Epithelial cell of prostate (primary cell): ENCODE data around the gene ST6GALNAC5.
A peak's percentile ranks its signal among the peaks of the same experiment; 100 is the strongest.
"Not testable (repeated sequence)": the region's sequence is repeated elsewhere in the genome, so short reads cannot be mapped to it uniquely, and the experiment has no call there.

Source experiments
- DNase-seq: peaks from one replicate; pipeline ENCODE4 v3.0.0-alpha.2; 2011; ENCODE audit warnings: low read depth, low spot score
- H3K27ac ChIP-seq: fragments of 450-650 bp; 2 replicates; pipeline ENCODE4 v1.5.1; 2017; ENCODE audit warnings: mild to moderate bottlenecking

Gene ST6GALNAC5

GRCh38 chr1:76865696-76866286, 1.5 kb upstream of the ST6GALNAC5 start:
- DNase-seq: no peak
- no peak overlapping the region for H3K27ac ChIP-seq

DNA sequence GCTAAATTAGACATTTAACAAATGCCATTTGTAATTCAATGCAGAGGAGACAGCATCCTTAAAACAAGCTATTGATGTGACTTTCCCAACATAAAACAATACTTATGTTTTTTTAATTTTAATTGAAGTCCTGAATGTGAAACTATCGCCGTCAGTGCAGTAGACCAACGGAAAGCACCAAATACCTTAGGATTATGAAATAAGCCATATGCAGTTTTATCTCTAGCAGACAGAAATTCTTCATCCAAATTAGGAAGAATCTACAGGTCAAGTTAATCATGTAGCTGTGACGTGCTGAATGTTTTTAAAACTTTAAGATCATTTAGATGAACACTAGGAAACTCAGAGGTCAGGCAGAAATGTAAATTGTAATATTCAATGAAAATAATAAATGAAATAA, 714 bp upstream of the ST6GALNAC5 start:
- H3K27ac ChIP-seq: no peak overlapping the region
- DNase-seq: no peak

DNA sequence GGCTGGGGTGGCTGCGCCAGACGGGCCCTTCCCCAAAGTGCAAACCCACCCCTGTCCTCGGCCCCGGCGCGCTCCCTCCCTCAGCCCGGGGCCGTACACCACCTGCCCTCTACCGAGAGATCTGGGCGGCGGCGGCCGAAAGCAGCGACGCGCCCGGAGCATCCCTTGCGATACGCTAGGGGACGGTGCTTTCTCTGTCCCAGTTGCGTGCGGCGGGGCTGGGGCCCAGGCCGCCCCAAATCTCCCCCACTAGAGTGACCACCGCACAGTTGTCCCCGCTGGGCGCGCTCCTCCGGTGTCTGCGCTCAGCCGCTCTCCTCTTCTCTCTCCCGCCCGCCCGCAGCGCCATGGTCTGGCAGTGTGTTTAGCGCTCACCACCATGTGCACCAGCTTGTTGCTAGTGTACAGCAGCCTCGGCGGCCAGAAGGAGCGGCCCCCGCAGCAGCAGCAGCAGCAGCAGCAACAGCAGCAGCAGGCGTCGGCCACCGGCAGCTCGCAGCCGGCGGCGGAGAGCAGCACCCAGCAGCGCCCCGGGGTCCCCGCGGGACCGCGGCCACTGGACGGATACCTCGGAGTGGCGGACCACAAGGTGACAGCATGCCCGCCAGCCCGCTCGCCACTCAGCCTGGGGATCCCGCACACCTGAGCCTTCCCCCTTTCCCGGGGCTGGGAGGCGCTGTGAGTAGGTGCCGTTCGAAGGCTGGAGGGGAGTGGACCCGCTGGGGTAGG, 1.0 kb downstream of the ST6GALNAC5 start:
- H3K27ac ChIP-seq: no peak overlapping the region
- DNase-seq: no peak

- no peak overlapping the region for H3K27ac ChIP-seq
- no peak for DNase-seq
These were observed 1.6 kb downstream of the ST6GALNAC5 start for GRCh38 chr1:76868916-76869315.

DNA sequence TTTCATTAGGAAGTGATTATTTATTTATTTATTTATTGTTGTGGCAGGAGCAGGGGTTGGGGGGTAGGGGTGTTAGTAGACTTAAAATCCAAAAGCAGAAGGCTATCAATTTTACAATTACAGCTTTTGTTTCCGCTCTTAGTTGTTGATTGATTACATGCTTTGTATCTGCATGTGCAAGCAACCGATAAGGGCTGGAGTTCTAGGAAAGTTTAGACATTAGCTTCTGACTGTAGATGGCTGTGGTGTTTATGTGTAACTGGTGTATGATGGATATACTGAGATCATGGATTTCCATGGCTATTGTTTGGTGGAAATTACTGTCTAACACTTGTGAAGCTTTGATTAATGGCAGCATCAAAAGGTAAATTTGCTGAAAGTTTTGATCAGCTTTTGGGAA, 2.8 kb downstream of the ST6GALNAC5 start:
- no peak for DNase-seq
- no peak overlapping the region for H3K27ac ChIP-seq

DNA sequence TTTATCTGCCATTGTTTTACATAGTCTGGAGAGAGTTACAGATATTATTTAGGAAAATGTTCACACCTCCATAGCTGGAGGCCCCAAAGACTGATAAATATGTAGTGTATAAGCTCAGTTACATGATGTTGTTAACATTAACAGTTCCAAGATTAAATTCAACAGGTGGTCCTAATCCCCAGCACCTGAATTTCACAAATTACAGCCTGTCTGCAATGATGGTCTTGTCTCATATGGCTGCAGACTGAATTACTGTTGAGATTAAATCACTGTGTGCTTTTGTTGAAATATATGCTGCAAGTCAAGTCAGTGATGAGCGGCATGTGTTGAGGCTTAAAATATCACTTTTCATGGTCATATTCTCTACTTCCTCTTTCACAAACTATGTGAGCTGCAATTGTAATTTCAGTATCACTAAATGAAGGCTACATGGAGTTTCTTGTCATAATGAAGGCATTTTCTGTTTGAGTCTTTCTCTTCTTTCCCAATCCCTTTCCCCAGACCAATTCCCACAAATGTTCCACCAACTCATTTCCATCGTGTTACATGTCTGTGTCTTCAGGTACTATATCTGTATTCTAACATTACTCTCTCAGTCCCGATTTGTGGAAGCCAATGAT, 4.2 kb downstream of the ST6GALNAC5 start:
- no peak overlapping the region for H3K27ac ChIP-seq
- DNase-seq: no peak

GRCh38 chr1:76872944-76873343, 5.7 kb downstream of the ST6GALNAC5 start:
- no peak overlapping the region for H3K27ac ChIP-seq
- DNase-seq: no peak

DNA sequence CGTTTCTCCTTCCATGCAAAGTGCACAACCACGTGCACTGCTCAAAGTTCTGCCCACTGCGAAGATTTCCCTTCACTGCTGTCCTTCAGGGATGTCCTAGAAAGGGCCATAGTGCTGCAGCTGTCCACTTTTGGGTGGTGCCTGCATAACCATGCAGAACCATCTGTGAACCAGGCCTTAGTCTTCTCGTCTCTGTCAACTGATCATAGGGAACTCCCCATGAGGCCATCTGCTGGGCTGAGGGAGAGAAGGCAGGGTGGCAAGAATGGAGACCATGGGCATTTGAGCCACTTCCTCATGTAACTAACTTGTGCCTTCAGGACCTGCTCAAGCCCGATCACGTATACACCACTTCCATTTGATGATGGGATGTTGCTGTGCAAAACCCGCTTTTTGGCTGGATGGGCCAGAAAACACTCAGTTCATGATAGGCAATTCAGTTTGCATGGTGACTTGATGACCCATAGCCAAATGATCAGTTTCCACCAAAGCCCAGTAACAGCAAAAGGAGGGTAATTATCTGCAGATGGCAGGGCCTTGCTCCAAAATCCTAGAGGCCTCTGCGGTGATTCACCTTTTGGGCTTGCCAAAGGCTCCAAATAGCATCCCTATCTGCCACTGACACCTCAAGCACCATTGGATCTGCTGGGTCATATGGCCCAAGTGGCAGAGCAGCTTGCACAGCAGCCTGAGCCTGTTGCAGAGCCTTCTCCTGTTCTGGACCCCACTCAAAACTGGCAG, 9.5 kb downstream of the ST6GALNAC5 start:
- H3K27ac ChIP-seq: no peak overlapping the region
- DNase-seq: no peak

DNA sequence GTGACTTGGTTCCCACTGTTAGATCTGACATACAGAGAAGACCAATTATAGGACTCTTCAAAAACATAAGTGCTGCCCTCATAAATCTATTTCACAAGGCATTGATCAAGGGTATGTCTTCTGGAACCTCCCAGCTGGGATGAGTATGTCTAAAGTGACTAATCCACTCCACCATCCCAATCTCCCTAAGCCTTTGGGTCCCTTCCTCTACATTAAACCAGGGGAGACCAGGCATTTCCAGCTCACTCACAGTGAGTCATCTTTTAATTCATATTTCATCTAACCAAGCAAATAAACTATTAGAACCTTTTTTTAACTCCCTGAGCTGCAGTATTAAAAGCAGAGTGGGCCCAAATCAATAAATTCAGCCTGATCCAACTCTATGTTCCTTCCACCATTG, 11.7 kb downstream of the ST6GALNAC5 start:
- DNase-seq, H3K27ac ChIP-seq: not testable (repeated sequence)

- H3K27ac ChIP-seq: no peak overlapping the region
- no peak for DNase-seq
These were observed 14.5 kb downstream of the ST6GALNAC5 start for GRCh38 chr1:76881762-76882161.

- no peak for DNase-seq
- no peak overlapping the region for H3K27ac ChIP-seq
These were observed 24.8 kb downstream of the ST6GALNAC5 start for GRCh38 chr1:76891931-76892622.

DNA sequence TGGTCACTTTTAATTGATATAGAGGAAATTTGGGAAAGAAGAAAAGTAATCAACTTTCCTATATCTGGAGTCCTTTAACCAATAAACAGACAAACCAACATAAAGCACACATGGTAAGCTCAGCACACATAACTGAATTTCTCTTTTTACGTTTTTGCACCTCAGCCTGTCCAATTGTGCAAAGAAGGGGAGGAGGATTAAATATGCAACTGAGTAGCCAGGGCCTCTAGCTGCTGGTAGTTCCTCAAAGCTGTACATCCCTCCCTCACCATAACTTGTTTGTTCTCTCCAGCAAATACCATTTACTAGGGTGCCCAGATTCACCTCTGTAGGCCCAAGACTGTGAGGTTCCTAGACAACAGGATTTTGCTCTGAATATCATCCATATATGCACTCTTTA, 25.4 kb downstream of the ST6GALNAC5 start:
- H3K27ac ChIP-seq: no peak overlapping the region

DNA sequence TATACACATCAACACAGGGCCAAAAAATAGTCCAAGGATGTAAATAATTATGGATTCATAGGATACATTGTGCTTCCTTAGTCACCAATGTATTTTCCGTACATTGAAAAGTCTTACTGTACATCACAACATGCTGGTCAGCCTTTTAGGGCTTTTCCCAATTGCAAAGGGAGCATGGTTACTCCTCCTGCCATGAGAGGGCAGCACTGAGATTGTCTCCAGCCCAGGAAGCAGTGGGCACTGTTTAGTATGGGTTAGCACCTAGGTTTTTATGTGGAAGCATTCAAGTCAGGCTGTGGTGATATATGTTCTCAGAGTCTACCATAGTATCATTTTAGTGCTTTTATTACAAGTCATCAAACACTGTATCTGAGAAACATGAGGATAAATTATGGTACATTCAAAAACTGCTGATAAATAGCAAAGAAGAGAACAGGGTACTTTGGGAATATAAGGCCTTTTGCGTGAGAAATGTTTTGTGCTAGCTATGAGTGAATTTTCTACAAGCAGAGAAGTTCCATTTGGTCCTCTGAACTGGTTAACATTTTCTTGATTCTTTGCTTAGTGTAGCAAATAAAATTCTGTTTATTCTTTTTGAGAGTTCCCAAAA, 34.0 kb downstream of the ST6GALNAC5 start:
- DNase-seq: peak; percentile 10

More for the DNA sequence above, 25.4 kb downstream of the ST6GALNAC5 start:
- no peak for DNase-seq

GRCh38 chr1:76905876-76906595, 38.8 kb downstream of the ST6GALNAC5 start:
- H3K27ac ChIP-seq: no peak overlapping the region
- no peak for DNase-seq

More for the DNA sequence above, 34.0 kb downstream of the ST6GALNAC5 start:
- no peak overlapping the region for H3K27ac ChIP-seq

GRCh38 chr1:76909311-76909710, 42.0 kb downstream of the ST6GALNAC5 start:
- H3K27ac ChIP-seq: no peak overlapping the region
- no peak for DNase-seq

DNA sequence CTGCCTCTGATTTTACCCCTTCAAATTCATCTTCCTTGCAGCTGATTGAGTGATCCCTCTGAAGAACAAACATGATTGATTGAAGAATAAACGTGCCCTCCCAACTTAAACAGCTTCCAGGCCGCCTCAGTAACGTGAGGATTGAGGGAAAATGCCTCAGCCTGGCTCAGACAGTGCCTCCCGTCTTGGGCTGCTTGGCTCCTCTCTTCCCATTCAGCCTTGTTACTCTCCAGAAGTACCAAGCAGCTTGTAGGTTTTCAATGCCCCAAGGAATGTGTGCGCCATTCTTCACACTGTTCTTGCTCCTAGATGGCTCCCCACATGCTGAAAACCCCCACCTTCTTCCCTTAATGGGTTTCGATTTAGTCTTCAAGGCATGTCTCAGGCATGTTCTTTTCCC, 51.8 kb downstream of the ST6GALNAC5 start:
- H3K27ac ChIP-seq: no peak overlapping the region
- no peak for DNase-seq

DNA sequence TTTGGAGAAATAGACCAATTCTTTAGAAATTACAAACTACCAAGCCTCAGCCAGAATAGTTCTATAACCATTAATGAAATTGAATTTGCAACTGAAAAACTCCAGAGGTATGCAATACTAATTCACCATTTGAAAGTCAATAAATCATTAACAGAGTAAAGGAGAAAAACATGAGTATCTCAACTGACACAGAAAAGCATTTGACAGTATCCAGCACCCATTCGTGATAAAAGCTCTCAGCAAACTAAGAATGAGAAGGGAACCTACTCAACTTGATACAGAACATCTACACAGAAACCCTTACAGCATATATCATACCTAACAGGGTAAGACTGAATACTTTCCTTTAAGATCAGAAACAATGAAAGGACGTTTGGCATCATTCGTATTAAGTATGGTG, 54.3 kb downstream of the ST6GALNAC5 start:
- no peak for DNase-seq
- no peak overlapping the region for H3K27ac ChIP-seq

GRCh38 chr1:76925825-76926224, 58.5 kb downstream of the ST6GALNAC5 start:
- no peak for DNase-seq
- no peak overlapping the region for H3K27ac ChIP-seq

GRCh38 chr1:76928522-76928921, 61.2 kb downstream of the ST6GALNAC5 start:
- H3K27ac ChIP-seq: no peak overlapping the region
- DNase-seq: no peak
